ENCODE data around the gene ACTR5. TPM values are rescaled to one million over a fixed set of nuclear protein-coding genes. Genes with fewer than 3 reads are reported as not detected.

The ACTR5 gene
- total RNA-seq, 2 experiments from 2014 or later = 12.3 to 21.1 TPM

DNA sequence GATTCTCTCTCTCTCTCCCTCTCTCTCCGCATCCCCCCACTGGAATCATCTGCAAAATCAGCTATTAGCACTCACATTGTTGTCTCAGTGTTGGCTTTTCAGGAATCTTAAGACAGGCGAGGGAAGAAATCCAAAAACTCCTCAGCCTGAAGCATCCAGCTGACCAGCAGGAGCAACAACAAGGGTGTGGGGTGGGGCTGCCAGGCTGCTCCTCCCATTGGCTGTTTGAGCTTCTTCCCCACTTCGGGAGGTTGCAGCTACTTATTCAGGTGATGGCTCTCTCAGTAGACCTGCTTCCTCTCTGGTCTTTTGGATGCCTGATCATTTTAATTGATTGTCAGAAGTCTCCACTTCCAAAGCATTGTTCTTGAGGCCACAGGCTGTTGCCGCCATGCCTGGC, 48.1 kb upstream of the ACTR5 start:
- Histone ChIP-seq H3K27ac (ENCODE audit: low read depth, low read length, poor library complexity, severe bottlenecking) (no peak overlapping the region), H3K36me3 (ENCODE audit: insufficient read depth, low read length) (no peaks in the 10 kb centered on the region), H3K4me3 (ENCODE audit: low read depth, low read length, poor library complexity, severe bottlenecking) (no peak overlapping the region), H3K9me2 (ENCODE audit: insufficient read depth, low read length) (no peaks in the 10 kb centered on the region), H3K9me3 (ENCODE audit: low read length) (no peaks in the 10 kb centered on the region), H3K4me2 (ENCODE audit: low read length) (no peak overlapping the region), H3K4me1 (ENCODE audit: insufficient read depth, low read length, poor library complexity, severe bottlenecking) (no peaks in the 10 kb centered on the region), H2AFZ (ENCODE audit: low read length) (no peak overlapping the region), H4K20me1 (ENCODE audit: insufficient read depth, low read length) (no peaks in the 10 kb centered on the region), H3K79me2 (ENCODE audit: insufficient read depth, low read depth, low read length) (no peaks in the 10 kb centered on the region)
- ChIA-PET CTCF (ENCODE audit: unreplicated experiment) (no interaction called here), POLR2A (no interaction called here)
- DNase-seq (ENCODE audit: low spot score) = no peak
- no peak for TF ChIP-seq EZH2phosphoT487 (IDR thresholded peaks at IDR 0.05; ENCODE audit: borderline replicate concordance, low read depth, low read length)
- TF ChIP-seq, protein P1, sequence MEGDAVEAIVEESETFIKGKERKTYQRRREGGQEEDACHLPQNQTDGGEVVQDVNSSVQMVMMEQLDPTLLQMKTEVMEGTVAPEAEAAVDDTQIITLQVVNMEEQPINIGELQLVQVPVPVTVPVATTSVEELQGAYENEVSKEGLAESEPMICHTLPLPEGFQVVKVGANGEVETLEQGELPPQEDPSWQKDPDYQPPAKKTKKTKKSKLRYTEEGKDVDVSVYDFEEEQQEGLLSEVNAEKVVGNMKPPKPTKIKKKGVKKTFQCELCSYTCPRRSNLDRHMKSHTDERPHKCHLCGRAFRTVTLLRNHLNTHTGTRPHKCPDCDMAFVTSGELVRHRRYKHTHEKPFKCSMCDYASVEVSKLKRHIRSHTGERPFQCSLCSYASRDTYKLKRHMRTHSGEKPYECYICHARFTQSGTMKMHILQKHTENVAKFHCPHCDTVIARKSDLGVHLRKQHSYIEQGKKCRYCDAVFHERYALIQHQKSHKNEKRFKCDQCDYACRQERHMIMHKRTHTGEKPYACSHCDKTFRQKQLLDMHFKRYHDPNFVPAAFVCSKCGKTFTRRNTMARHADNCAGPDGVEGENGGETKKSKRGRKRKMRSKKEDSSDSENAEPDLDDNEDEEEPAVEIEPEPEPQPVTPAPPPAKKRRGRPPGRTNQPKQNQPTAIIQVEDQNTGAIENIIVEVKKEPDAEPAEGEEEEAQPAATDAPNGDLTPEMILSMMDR (conservative IDR thresholded peaks at IDR 0.05; ENCODE audit: low read length) = no peak
- intact Hi-C loops (cut with micrococcal nuclease; ENCODE audit: unreplicated experiment) = no loop called here
- BruUV-seq (replicated peaks) = no TSS peak

DNA sequence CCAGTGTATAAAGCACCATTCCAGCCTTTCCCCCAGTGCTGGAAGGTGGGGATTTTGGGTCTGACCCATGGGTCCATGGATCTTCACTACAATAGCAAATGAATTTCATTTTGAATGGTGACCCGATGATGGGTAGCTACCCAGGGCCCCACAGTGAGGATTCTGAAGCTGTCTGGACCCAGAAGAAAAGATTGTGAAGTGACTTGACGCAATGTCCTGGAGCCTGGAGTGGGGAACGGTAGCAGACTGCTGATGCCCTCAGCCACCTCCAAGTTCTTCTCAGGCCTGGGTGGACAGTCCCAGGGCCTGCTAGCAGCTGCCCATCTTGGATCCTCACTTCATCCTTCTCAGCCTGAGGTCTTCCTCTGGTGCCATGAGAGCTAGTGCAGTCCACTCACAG, 47.3 kb upstream of the ACTR5 start:
- H2AFZ ChIP-seq (ENCODE audit: low read length) = no peak overlapping the region
- POLR2A ChIA-PET = no interaction called here
- no peaks in the 10 kb centered on the region for H3K9me3 ChIP-seq (ENCODE audit: low read length)
- H3K9me2 ChIP-seq (ENCODE audit: insufficient read depth, low read length) = no peaks in the 10 kb centered on the region
- BruUV-seq (replicated peaks) = no TSS peak
- H3K4me2 ChIP-seq (ENCODE audit: low read length) = no peak overlapping the region
- H4K20me1 ChIP-seq (ENCODE audit: insufficient read depth, low read length) = no peaks in the 10 kb centered on the region
- no peaks in the 10 kb centered on the region for H3K4me1 ChIP-seq (ENCODE audit: insufficient read depth, low read length, poor library complexity, severe bottlenecking)
- no peak overlapping the region for H3K27ac ChIP-seq (ENCODE audit: low read depth, low read length, poor library complexity, severe bottlenecking)
- no peak overlapping the region for H3K4me3 ChIP-seq (ENCODE audit: low read depth, low read length, poor library complexity, severe bottlenecking)
- DNase-seq (ENCODE audit: low spot score) = no peak
- H3K36me3 ChIP-seq (ENCODE audit: insufficient read depth, low read length) = no peaks in the 10 kb centered on the region
- CTCF ChIA-PET (ENCODE audit: unreplicated experiment) = no interaction called here
- no peak for TF ChIP-seq EZH2phosphoT487 (IDR thresholded peaks at IDR 0.05; ENCODE audit: borderline replicate concordance, low read depth, low read length)
- TF ChIP-seq, protein P1 (conservative IDR thresholded peaks at IDR 0.05; ENCODE audit: low read length) = no peak
- intact Hi-C loops (cut with micrococcal nuclease; ENCODE audit: unreplicated experiment) = no loop called here
- H3K79me2 ChIP-seq (ENCODE audit: insufficient read depth, low read depth, low read length) = no peaks in the 10 kb centered on the region

DNA sequence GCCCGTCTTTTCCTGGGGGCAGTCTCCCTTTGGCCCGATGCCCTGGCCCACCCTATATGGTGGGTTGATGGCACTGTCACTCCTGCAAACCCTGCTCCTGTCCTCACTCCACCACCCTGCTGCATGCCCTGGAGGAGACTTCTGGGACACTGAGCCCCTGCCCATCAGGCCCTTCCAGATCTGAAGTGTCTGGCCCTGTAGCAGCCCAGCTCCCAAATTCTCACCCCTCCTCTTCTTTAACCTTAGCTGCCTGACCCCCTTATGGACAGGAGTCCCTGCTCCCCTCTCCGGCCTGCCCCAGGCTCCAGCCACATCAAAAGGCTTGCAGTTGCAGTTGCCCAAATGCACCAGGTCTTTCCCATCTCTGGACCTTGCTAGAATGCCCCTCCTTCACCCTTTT, 44.7 kb upstream of the ACTR5 start:
- TF ChIP-seq, protein P1 (conservative IDR thresholded peaks at IDR 0.05; ENCODE audit: low read length) = no peak
- no peak for TF ChIP-seq EZH2phosphoT487 (IDR thresholded peaks at IDR 0.05; ENCODE audit: borderline replicate concordance, low read depth, low read length)
- no peak overlapping the region for H3K27ac ChIP-seq (ENCODE audit: low read depth, low read length, poor library complexity, severe bottlenecking)
- intact Hi-C loops (cut with micrococcal nuclease; ENCODE audit: unreplicated experiment) = no loop called here
- no peaks in the 10 kb centered on the region for H3K79me2 ChIP-seq (ENCODE audit: insufficient read depth, low read depth, low read length)
- H4K20me1 ChIP-seq (ENCODE audit: insufficient read depth, low read length) = no peaks in the 10 kb centered on the region
- no peaks in the 10 kb centered on the region for H3K4me1 ChIP-seq (ENCODE audit: insufficient read depth, low read length, poor library complexity, severe bottlenecking)
- BruUV-seq (replicated peaks) = no TSS peak
- H3K36me3 ChIP-seq (ENCODE audit: insufficient read depth, low read length) = no peaks in the 10 kb centered on the region
- H3K9me2 ChIP-seq (ENCODE audit: insufficient read depth, low read length) = no peaks in the 10 kb centered on the region
- POLR2A ChIA-PET = no interaction called here
- DNase-seq (ENCODE audit: low spot score) = no peak
- no peaks in the 10 kb centered on the region for H3K9me3 ChIP-seq (ENCODE audit: low read length)
- no peak overlapping the region for H2AFZ ChIP-seq (ENCODE audit: low read length)
- H3K4me2 ChIP-seq (ENCODE audit: low read length) = no peak overlapping the region
- CTCF ChIA-PET (ENCODE audit: unreplicated experiment) = no interaction called here
- H3K4me3 ChIP-seq (ENCODE audit: low read depth, low read length, poor library complexity, severe bottlenecking) = no peak overlapping the region

Data from OCI-LY7 (cell line).